PC-9 (cell line): ENCODE results near the gene CADM2. TPM values are rescaled to one million over a fixed set of nuclear protein-coding genes. Genes with fewer than 3 reads are reported as not detected.

Experiments
- BruUV-seq: library from RNA; stranded (reverse); fragments of 400-500 nt; replicated peaks from 2 replicates; lab custom pipeline; 2021; lab: Mats Ljungman, UMichigan
- CTCF ChIA-PET: fragments of 300-600 bp; sonication (Branson Sonifier 250); formaldehyde crosslinking; loops from one replicate; lab custom pipeline; 2022; ENCODE audit warnings: antibody characterized with exemption; lab: Charles Lee
- POLR2A ChIA-PET: fragments of 300-600 bp; sonication (Branson Sonifier 250); formaldehyde crosslinking; loops from one replicate; lab custom pipeline; 2022; ENCODE audit warnings: antibody characterized with exemption; ENCODE audit not compliant: unreplicated experiment; lab: Charles Lee
- DNase-seq, 2 experiments: peaks; one replicate each; pipeline versions ENCODE4 v3.0.0 to v3.0.0-alpha.2; 2015 to 2022; ENCODE audit warnings: mixed read lengths in 1 of 2
- H2AFZ ChIP-seq: fragments of 200-600 bp; sonication (generic); 2 replicates; pipeline ENCODE4 v1.8.1; 2017; ENCODE audit warnings: antibody characterized with exemption
- H3F3A ChIP-seq: fragments of 200-600 bp; sonication (generic); 2 replicates; pipeline ENCODE4 v1.8.1; 2017; ENCODE audit warnings: antibody characterized with exemption, mild to moderate bottlenecking, low read depth; ENCODE audit not compliant: insufficient read depth
- H3K27ac ChIP-seq: fragments of 200-600 bp; sonication (generic); 2 replicates; pipeline ENCODE4 v1.6.1; 2016; ENCODE audit warnings: mixed run types
- H3K27me3 ChIP-seq: fragments of 200-600 bp; sonication (generic); 2 replicates; pipeline ENCODE4 v1.6.1; 2016; ENCODE audit warnings: low read depth, mixed run types; ENCODE audit not compliant: insufficient read depth
- H3K36me3 ChIP-seq: fragments of 200-600 bp; sonication (generic); 2 replicates; pipeline ENCODE4 v1.6.1; 2016; ENCODE audit warnings: low read depth, mixed run types
- H3K4me1 ChIP-seq: fragments of 200-600 bp; sonication (generic); replicated peaks from 2 replicates; pipeline ENCODE4 v1.6.1; 2016; ENCODE audit warnings: mixed run types; ENCODE audit not compliant: insufficient read depth
- H3K4me2 ChIP-seq: fragments of 200-600 bp; sonication (generic); 2 replicates; pipeline ENCODE4 v1.6.1; 2017; ENCODE audit warnings: mixed run types
- H3K4me3 ChIP-seq: fragments of 200-600 bp; sonication (generic); 2 replicates; pipeline ENCODE4 v1.6.1; 2016; ENCODE audit warnings: mixed run types
- H3K79me2 ChIP-seq: fragments of 200-600 bp; sonication (generic); 2 replicates; pipeline ENCODE4 v1.6.1; 2017; ENCODE audit warnings: low read depth, mixed run types
- H3K9me2 ChIP-seq: fragments of 200-600 bp; sonication (generic); 2 replicates; pipeline ENCODE4 v1.8.1; 2017; ENCODE audit warnings: mild to moderate bottlenecking; ENCODE audit not compliant: insufficient read depth
- H3K9me3 ChIP-seq: fragments of 200-600 bp; sonication (generic); 2 replicates; pipeline ENCODE4 v1.8.1; 2016; ENCODE audit warnings: low read depth; ENCODE audit not compliant: insufficient read depth
- H4K20me1 ChIP-seq: fragments of 200-600 bp; sonication (generic); 2 replicates; pipeline ENCODE4 v1.8.1; 2017; ENCODE audit not compliant: insufficient read depth
- CTCF ChIP-seq: fragments of 200-600 bp; sonication (generic); conservative IDR thresholded peaks from 2 replicates; pipeline ENCODE4 v1.6.1; 2017; ENCODE audit warnings: mixed run types, antibody characterized with exemption, mild to moderate bottlenecking, moderate library complexity
- EZH2 ChIP-seq: fragments of 200-600 bp; sonication (generic); IDR thresholded peaks from 2 replicates; pipeline ENCODE4 v1.8.0; 2017; ENCODE audit warnings: antibody characterized with exemption, low read depth
- intact Hi-C: fragments of 100-400 bp; cut with micrococcal nuclease; formaldehyde crosslinking; loops from one replicate; pipeline ENCODE4 v1.10.0; 2022; ENCODE audit not compliant: unreplicated experiment
- total RNA-seq: library from RNA; stranded (reverse); gene quantifications from 2 replicates; pipeline ENCODE4 v1.2.3, GENCODE V29; 2021

CADM2 gene
- total RNA-seq, 1 experiment from 2014 or later, result 0.59 TPM

DNA sequence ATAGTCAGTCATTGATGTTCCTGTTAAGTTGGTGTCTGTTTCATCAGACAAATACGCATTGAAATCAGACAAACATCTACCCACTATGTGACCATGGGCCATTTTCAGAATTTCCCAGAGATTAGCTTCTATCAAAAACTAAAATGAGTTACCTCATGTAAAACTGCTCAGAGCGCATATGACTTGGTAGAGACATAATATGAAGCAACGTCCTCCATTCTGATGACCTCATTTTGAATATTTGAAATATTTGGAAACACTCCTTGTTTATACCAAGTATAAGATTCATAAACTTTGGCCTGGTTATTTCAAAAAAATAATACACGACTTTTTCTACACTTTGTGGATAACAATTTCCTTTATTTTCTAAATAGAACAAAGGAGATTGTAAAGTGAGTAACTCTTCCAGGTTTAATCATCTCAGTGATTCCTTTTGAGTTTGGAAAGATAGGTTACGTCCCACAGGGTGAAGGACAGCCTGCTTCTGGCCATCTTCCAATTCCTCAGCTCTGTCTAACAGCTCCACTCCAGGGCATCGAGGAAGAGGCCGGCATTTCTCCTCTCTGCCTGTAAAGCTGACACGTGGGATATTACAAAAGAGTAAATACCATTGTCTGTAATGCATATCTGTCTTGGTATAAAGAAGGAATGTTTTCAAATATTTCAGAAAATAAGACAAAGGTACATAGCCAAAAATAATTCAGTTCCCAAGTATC, 122.6 kb downstream of the CADM2 start:
- intact Hi-C loops, result no loop called here
- POLR2A ChIA-PET, result no interaction called here
- H3K9me3 ChIP-seq, result no peaks in the 10 kb centered on the region
- no peaks in the 10 kb centered on the region for H4K20me1 ChIP-seq
- H2AFZ ChIP-seq, result peak overlapping the region; percentile 55
- no TSS peak for BruUV-seq
- H3F3A ChIP-seq, result no peaks in the 10 kb centered on the region
- H3K79me2 ChIP-seq, result no peaks in the 10 kb centered on the region
- DNase-seq, result peak in 1 of 2 experiments; percentile 37
- no peak overlapping the region for H3K4me2 ChIP-seq
- H3K9me2 ChIP-seq, result no peaks in the 10 kb centered on the region
- H3K27me3 ChIP-seq, result no peaks in the 10 kb centered on the region
- H3K4me3 ChIP-seq, result no peak overlapping the region
- H3K4me1 ChIP-seq, result no peaks in the 10 kb centered on the region
- CTCF ChIA-PET, result no interaction called here
- no peak for TF ChIP-seq CTCF
- no peak overlapping the region for H3K27ac ChIP-seq
- H3K36me3 ChIP-seq, result no peaks in the 10 kb centered on the region

- Histone ChIP-seq H3K79me2 (no peaks in the 10 kb centered on the region), H3K9me2 (no peaks in the 10 kb centered on the region), H4K20me1 (no peaks in the 10 kb centered on the region), H3K27ac (no peak overlapping the region), H3K36me3 (no peaks in the 10 kb centered on the region), H3K9me3 (no peaks in the 10 kb centered on the region), H3K4me3 (no peak overlapping the region), H3K4me1 (no peaks in the 10 kb centered on the region), H3K27me3 (no peaks in the 10 kb centered on the region), H2AFZ (no peak overlapping the region), H3K4me2 (no peak overlapping the region), H3F3A (no peaks in the 10 kb centered on the region)
- BruUV-seq, result no TSS peak
- no peak for DNase-seq
- intact Hi-C loops, result no loop called here
- ChIA-PET CTCF (no interaction called here), POLR2A (no interaction called here)
- no peak for TF ChIP-seq EZH2
- TF ChIP-seq CTCF, result no peak
Observed at GRCh38 chr3:85090495-85090894, 131.7 kb downstream of the CADM2 start.

DNA sequence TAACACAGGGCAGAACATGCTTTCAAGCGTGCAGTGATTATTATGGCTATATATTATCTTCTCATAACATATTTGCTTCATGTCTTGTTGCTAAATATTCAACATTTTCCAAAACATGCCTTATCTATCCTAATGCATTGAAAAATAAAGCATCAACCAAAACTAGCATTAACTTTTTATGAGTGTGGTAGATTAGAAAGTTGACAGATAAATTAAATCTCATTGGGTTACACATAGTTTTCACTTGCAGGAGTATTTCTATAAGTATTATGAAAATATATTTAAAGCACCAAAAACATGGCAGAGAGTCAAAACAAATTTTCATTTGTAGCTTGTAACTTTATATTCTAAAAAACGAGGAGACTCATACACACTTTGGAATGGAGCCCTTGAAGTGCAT, 141.5 kb downstream of the CADM2 start:
- no peak for TF ChIP-seq EZH2
- no peak for TF ChIP-seq CTCF
- Histone ChIP-seq H3K36me3 (no peaks in the 10 kb centered on the region), H3K27ac (no peak overlapping the region), H2AFZ (no peak overlapping the region), H4K20me1 (no peaks in the 10 kb centered on the region), H3F3A (no peaks in the 10 kb centered on the region), H3K9me2 (no peaks in the 10 kb centered on the region), H3K27me3 (no peaks in the 10 kb centered on the region), H3K4me1 (no peaks in the 10 kb centered on the region), H3K4me2 (no peak overlapping the region), H3K4me3 (no peak overlapping the region), H3K79me2 (no peaks in the 10 kb centered on the region), H3K9me3 (no peaks in the 10 kb centered on the region)
- ChIA-PET CTCF (no interaction called here), POLR2A (no interaction called here)
- DNase-seq, result no peak
- no TSS peak for BruUV-seq
- intact Hi-C loops, result no loop called here
